ENCODE results near the gene METTL6. TPM values are rescaled to one million over a fixed set of nuclear protein-coding genes. Genes with fewer than 3 reads are reported as not detected.

Gene METTL6
- total and polyA plus RNA-seq, 2 donors (not counting 1 experiment from before 2014, with no cell fraction given) = 7.6 to 23.9 TPM

DNA sequence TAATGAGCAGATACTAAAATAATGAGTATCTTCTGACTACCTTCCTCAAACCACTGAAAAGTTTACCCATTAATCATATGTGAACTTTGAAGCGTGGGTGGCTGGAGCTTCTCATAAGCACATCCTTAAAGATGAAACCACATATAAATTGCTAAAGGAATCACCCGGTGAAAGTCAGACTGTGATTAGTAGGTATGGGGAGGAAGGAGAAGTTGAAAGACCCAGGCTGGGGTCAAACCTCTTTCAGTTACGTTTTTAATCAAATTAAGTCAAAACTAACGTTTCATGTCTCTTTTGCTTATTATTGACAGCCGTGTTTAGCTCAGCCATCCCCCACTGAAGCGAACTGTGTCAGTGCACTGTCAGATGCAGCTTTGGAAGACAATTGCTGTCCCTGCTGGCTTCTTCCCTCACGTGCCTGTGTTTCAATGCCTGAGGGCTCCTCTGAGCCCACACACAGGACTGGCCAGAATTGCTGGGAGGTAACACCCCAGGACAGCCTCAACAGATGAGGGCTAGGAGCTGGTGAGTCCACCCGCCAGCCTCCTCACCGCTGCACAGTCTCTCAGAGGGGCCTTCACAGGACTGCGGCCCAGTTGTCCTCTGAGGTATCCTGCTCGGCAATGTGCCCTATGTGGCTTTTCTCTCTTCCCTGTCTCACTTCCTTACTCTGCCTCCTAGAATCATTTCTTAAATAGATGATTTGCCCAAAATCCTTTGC is 65.7 kb downstream of the METTL6 start:
- TF ChIP-seq, protein P1, sequence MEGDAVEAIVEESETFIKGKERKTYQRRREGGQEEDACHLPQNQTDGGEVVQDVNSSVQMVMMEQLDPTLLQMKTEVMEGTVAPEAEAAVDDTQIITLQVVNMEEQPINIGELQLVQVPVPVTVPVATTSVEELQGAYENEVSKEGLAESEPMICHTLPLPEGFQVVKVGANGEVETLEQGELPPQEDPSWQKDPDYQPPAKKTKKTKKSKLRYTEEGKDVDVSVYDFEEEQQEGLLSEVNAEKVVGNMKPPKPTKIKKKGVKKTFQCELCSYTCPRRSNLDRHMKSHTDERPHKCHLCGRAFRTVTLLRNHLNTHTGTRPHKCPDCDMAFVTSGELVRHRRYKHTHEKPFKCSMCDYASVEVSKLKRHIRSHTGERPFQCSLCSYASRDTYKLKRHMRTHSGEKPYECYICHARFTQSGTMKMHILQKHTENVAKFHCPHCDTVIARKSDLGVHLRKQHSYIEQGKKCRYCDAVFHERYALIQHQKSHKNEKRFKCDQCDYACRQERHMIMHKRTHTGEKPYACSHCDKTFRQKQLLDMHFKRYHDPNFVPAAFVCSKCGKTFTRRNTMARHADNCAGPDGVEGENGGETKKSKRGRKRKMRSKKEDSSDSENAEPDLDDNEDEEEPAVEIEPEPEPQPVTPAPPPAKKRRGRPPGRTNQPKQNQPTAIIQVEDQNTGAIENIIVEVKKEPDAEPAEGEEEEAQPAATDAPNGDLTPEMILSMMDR (IDR thresholded peaks at IDR 0.05) = no peak
- TF ChIP-seq EZH2 (IDR thresholded peaks at IDR 0.05; ENCODE audit: borderline replicate concordance, insufficient read depth, low read depth, low read length, poor library complexity, severe bottlenecking) = no peak
- H3K4me2 ChIP-seq (replicated peaks; ENCODE audit: low read depth, low read length, poor library complexity, severe bottlenecking) = peak overlapping the region; percentile 69
- ChIA-PET CTCF (interaction anchor here (0.7 to 5.5 kb wide), 17 partner anchors 13 to 156 kb away, joined by 3 to 41 read pairs (median 5); partner anchors contain the start of genes CAPN7 and SH3BP5), POLR2A (interaction anchor here (0.7 to 1.9 kb wide), 7 partner anchors 14 to 88 kb away, joined by 3 to 13 read pairs (median 5); partner anchors contain the start of gene SH3BP5)
- 17% methylated on average over 9 of the region's 11 CpGs for WGBS (ENCODE audit: insufficient coverage)
- H2AFZ ChIP-seq (ENCODE audit: insufficient read depth, low read depth, low read length, poor library complexity, severe bottlenecking) = peak overlapping the region; percentile 77
- no peaks in the 10 kb centered on the region for H4K20me1 ChIP-seq (ENCODE audit: control insufficient read depth, insufficient read depth, low read length, poor library complexity, severe bottlenecking)
- DNase-seq (peak; percentile 64), ATAC-seq (ENCODE audit: low read depth) (peak; percentile 66)
- H3K4me3 ChIP-seq (ENCODE audit: control extremely low read depth in 1 of 5, extremely low read depth in 1 of 5, insufficient read depth in 1 of 5, low read depth in 2 of 5, low read length in 4 of 5) = peak overlapping the region; percentile 5 to 54 (median 19)
- Mint-ChIP-seq H3K9me3 (ENCODE audit: insufficient read depth) (no peaks in the 10 kb centered on the region), H3K27ac (peak overlapping the region; percentile 80), H3K27me3 (no peaks in the 10 kb centered on the region), H3K4me1 (peaks cover 59% of the 10 kb centered on the region), H3K4me3 (peak overlapping the region; percentile 76)
- H3K9me3 ChIP-seq (ENCODE audit: control extremely low read depth in 1 of 3, control insufficient read depth in 2 of 3, insufficient read depth in 1 of 3, low read length in 2 of 3) = peaks cover 0 to 3% (median 0%) of the 10 kb centered on the region in 3 donors
- H3K79me2 ChIP-seq (ENCODE audit: control insufficient read depth, insufficient read depth, low read length) = peaks cover 7% of the 10 kb centered on the region
- peak overlapping the region; percentile 39 for H3K9ac ChIP-seq (ENCODE audit: low read length)
- H3K27ac ChIP-seq (ENCODE audit: low read length in 2 of 2) = peak overlapping the region; percentile 95 to 96
- no peaks in the 10 kb centered on the region for H3K27me3 ChIP-seq (replicated peaks in 1 of 4; ENCODE audit: control extremely low read depth in 1 of 4, control insufficient read depth in 3 of 4, insufficient read depth in 4 of 4, low read length in 3 of 4)
- intact Hi-C loops (cut with micrococcal nuclease) = loop anchor here (1.0 to 5.0 kb wide), 4 partner anchors 16 to 36 kb away; partner anchors contain the start of gene SH3BP5
- H3K4me1 ChIP-seq (ENCODE audit: control insufficient read depth in 2 of 2, insufficient read depth in 2 of 2, low read length in 2 of 2) = peaks cover 48 to 62% of the 10 kb centered on the region in 2 donors
- no peaks in the 10 kb centered on the region for H3K36me3 ChIP-seq (replicated peaks in 1 of 2; ENCODE audit: control extremely low read depth in 1 of 2, control insufficient read depth in 1 of 2, extremely low read depth in 1 of 2, insufficient read depth in 2 of 2, low read length in 1 of 2)

Data from B cell (primary cell).